GM12878 (cell line): ENCODE results near the gene SECTM1. TPM values are rescaled to one million over a fixed set of nuclear protein-coding genes. Genes with fewer than 3 reads are reported as not detected.

ENCODE experiments used
- ATAC-seq: fragments of 200-7000 bp; cut with Tn5 transposase; 3 replicates; pipeline ENCODE4 v1.9.1; 2020; ENCODE audit warnings: mild to moderate bottlenecking, moderate library complexity
- BruUV-seq: library from RNA; stranded (reverse); fragments of 400-500 nt; replicated peaks from 2 replicates; lab custom pipeline; 2021; lab: Mats Ljungman, UMichigan
- CTCF ChIA-PET: fragments of 300-600 bp; sonication (Branson Sonifier 250); formaldehyde crosslinking; extraction: SDS; loops from one replicate; lab custom pipeline; 2021; ENCODE audit warnings: inconsistent platforms; lab: Yijun Ruan, JAX
- POLR2A ChIA-PET: fragments of 350-600 bp; formaldehyde crosslinking; extraction: SDS; loops from one replicate; lab custom pipeline; 2021; ENCODE audit warnings: inconsistent platforms; lab: Charles Lee
- RAD21 ChIA-PET: fragments of 300-600 bp; sonication (Branson Sonifier 250); formaldehyde crosslinking; loops from one replicate; lab custom pipeline; 2023; ENCODE audit warnings: antibody characterized with exemption; ENCODE audit not compliant: unreplicated experiment; lab: Charles Lee
- SMC1A ChIA-PET: fragments of 300-600 bp; sonication (Branson Sonifier 250); formaldehyde crosslinking; loops from one replicate; lab custom pipeline; 2023; ENCODE audit not compliant: unreplicated experiment, uncharacterized antibody; lab: Charles Lee
- DNase-seq: peaks from one replicate; pipeline ENCODE4 v3.0.0-alpha.2; 2011; ENCODE audit warnings: low read depth, low spot score
- FAIRE-seq: peaks from 3 replicates; lab custom pipeline; 2011; peaks lifted over from hg19 to GRCh38; lab: Jason Lieb, UNC
- H2AFZ ChIP-seq: 2 replicates; pipeline ENCODE4 v1.6.0; 2011; ENCODE audit warnings: low read depth, low read length, control low read depth; ENCODE audit not compliant: control insufficient read depth
- H3K27ac ChIP-seq: 2 replicates; pipeline ENCODE4 v1.5.1; 2011; ENCODE audit warnings: control low read depth; ENCODE audit not compliant: control insufficient read depth, insufficient read depth
- H3K27me3 ChIP-seq, 2 experiments: replicated peaks in 1 of 2; 2 replicates each; pipeline versions ENCODE4 v1.6.0 to v1.6.1; 2011; ENCODE audit warnings: low read length in 1 of 2; ENCODE audit not compliant: control insufficient read depth in 2 of 2, insufficient read depth in 2 of 2
- H3K36me3 ChIP-seq, 2 experiments: 2 replicates each; pipeline ENCODE4 v1.5.1; 2011; ENCODE audit warnings: low read length in 1 of 2; ENCODE audit not compliant: control insufficient read depth in 2 of 2, insufficient read depth in 2 of 2
- H3K4me1 ChIP-seq: 2 replicates; pipeline ENCODE4 v1.6.1; 2011; ENCODE audit warnings: mild to moderate bottlenecking, low read length, moderate library complexity, mixed read lengths; ENCODE audit not compliant: control insufficient read depth, insufficient read depth
- H3K4me2 ChIP-seq: 2 replicates; pipeline ENCODE4 v1.6.0; 2011; ENCODE audit warnings: control low read depth; ENCODE audit not compliant: control insufficient read depth, insufficient read depth
- H3K4me3 ChIP-seq: fragments of 200-600 bp; sonication (generic); 2 replicates; pipeline ENCODE4 v1.5.1; 2016
- H3K79me2 ChIP-seq: 2 replicates; pipeline ENCODE4 v1.6.0; 2011; ENCODE audit warnings: low read length; ENCODE audit not compliant: control insufficient read depth, insufficient read depth
- H3K9ac ChIP-seq: 2 replicates; pipeline ENCODE4 v1.8.0; 2011; ENCODE audit warnings: low read length, control low read depth, mixed read lengths; ENCODE audit not compliant: control insufficient read depth, insufficient read depth
- H3K9me3 ChIP-seq: replicated peaks from 3 replicates; pipeline ENCODE4 v1.5.1; 2011; ENCODE audit warnings: mild to moderate bottlenecking, low read length; ENCODE audit not compliant: control insufficient read depth, insufficient read depth
- H4K20me1 ChIP-seq: 2 replicates; pipeline ENCODE4 v1.6.0; 2011; ENCODE audit not compliant: control insufficient read depth, insufficient read depth
- BHLHE40 ChIP-seq, 2 experiments: fragments of 450-650 bp in 1 of 2; IDR thresholded peaks; 2 replicates each; pipeline ENCODE4 v1.6.1; 2011 to 2017; ENCODE audit warnings: low read depth in 2 of 2, borderline replicate concordance in 1 of 2, improper control_type of control experiment in 1 of 2, low read length in 1 of 2, mild to moderate bottlenecking in 1 of 2
- CBX3 ChIP-seq: fragments of 200-600 bp; sonication (generic); IDR thresholded peaks from 2 replicates; pipeline ENCODE4 v1.6.1; 2016; ENCODE audit warnings: low read depth, borderline replicate concordance
- CEBPZ ChIP-seq: fragments of 150-350 bp; IDR thresholded peaks from 2 replicates; pipeline ENCODE4 v1.6.1; 2016; ENCODE audit warnings: low read depth, low read length
- ELK1 ChIP-seq: IDR thresholded peaks from 2 replicates; pipeline ENCODE4 v1.6.1; 2012; ENCODE audit warnings: low read depth, low read length, improper control_type of control experiment
- LARP7 ChIP-seq: fragments of 450-650 bp; IDR thresholded peaks from 2 replicates; pipeline ENCODE4 v1.6.1; 2017; ENCODE audit warnings: mild to moderate bottlenecking
- MTA3 ChIP-seq: IDR thresholded peaks from 2 replicates; pipeline ENCODE4 v1.6.1; 2012; ENCODE audit warnings: low read length, inconsistent platforms, borderline replicate concordance
- POU2F2 ChIP-seq: IDR thresholded peaks from 3 replicates; pipeline ENCODE4 v1.6.1; 2011; ENCODE audit warnings: low read depth, mild to moderate bottlenecking, low read length, borderline replicate concordance
- TAF1 ChIP-seq: IDR thresholded peaks from 2 replicates; pipeline ENCODE4 v1.6.1; 2011; ENCODE audit warnings: mild to moderate bottlenecking, low read depth, low read length, borderline replicate concordance
- ZBED1 ChIP-seq: IDR thresholded peaks from 2 replicates; pipeline ENCODE4 v1.6.1; 2016; ENCODE audit warnings: borderline replicate concordance
- ZBTB33 ChIP-seq: fragments of 450-650 bp; IDR thresholded peaks from 2 replicates; pipeline ENCODE4 v1.6.1; 2017; ENCODE audit warnings: mild to moderate bottlenecking
- WGBS: methylation state at CpG from one replicate; pipeline ENCODE4 v1.1.6; 2016; ENCODE audit warnings: low lambda C conversion rate; ENCODE audit not compliant: insufficient replicate concordance, insufficient coverage; ENCODE audit errors: missing lambda C conversion rate; 5-methylcytosine and 5-hydroxymethylcytosine counted together
- in situ Hi-C: fragments of 300-500 bp; cut with MboI; formaldehyde crosslinking; loops from 9 replicates; pipeline ENCODE4 v1.14.3; 2018; ENCODE audit warnings: mixed read lengths
- intact Hi-C: fragments of 100-400 bp; cut with micrococcal nuclease; formaldehyde crosslinking; loops from one replicate; pipeline ENCODE4 v1.14.2; 2022; ENCODE audit not compliant: unreplicated experiment
- polyA plus RNA-seq, 11 experiments: library from polyadenylated mRNA; depleted of rRNA in 4 of 11; unstranded in 6 of 11; stranded (reverse) in 5 of 11; fragments of >200 nt; fragmentation: Nextera tagmentation in 4 of 11; fragmentation: Illumina TruSeq in 1 of 11; extraction: Ambion mirVana in 4 of 11; extraction: Trizol in 1 of 11; gene quantifications; 1 replicate in 1 of 11; 2 replicates in 10 of 11; pipeline versions ENCODE4 v1.2.1 to v1.2.3, GENCODE V29; 2011 to 2016; ENCODE audit warnings: inconsistent platforms in 2 of 11, missing spikeins in 2 of 11, low read depth in 1 of 11
- total RNA-seq, 4 experiments: library from RNA; depleted of rRNA in 3 of 4; stranded (reverse); fragments of >200 nt in 3 of 4; fragmentation: Illumina TruSeq in 1 of 4; extraction: Trizol in 1 of 4; gene quantifications; 2 replicates each; pipeline versions ENCODE4 v1.2.1 to v1.2.3, GENCODE V29; 2013 to 2021

SECTM1 gene
- total and polyA plus RNA-seq, 10 of the 15 experiments (the other 5 are each of a cell fraction or from before 2014, with no cell fraction given) = 0.10 to 0.13 (median 0.12) TPM; not detected in 7

GRCh38 chr17:82297280-82297713 lies 36.3 kb downstream of the SECTM1 start (continued):
- TF ChIP-seq CEBPZ (no peak), POU2F2 (0 out of 3 replicates have a peak, but pooled peaks have one; percentile 10), CBX3 (no peak)

GRCh38 chr17:82296511-82297279 lies 36.9 kb downstream of the SECTM1 start:
- DNase-seq = no peak
- peak overlapping the region; percentile 79 for H3K4me3 ChIP-seq
- BruUV-seq = no TSS peak
- ChIA-PET SMC1A (interaction anchor here (0.5 to 2.4 kb wide), 9 partner anchors 25 to 565 kb away, joined by 3 to 15 read pairs (median 4); no protein-coding TSS in a partner anchor), POLR2A (interaction anchor here (0.8 to 3.0 kb wide), 12 partner anchors 10 to 320 kb away, joined by 3 to 20 read pairs (median 4); partner anchors contain the start of genes CCDC57, CSNK1D and SLC16A3), CTCF (interaction anchor here (1.0 to 8.7 kb wide), 4 partner anchors 27 to 204 kb away, joined by 3 to 94 read pairs (median 4); partner anchors contain the start of gene SLC16A3), RAD21 (interaction anchor here (1.0 to 7.9 kb wide), 8 partner anchors 9 to 91 kb away, joined by 3 to 77 read pairs (median 5); no protein-coding TSS in a partner anchor)
- H3K27ac ChIP-seq = peak overlapping the region; percentile 80; the same call in 1 of the 2 replicates
- no peak for FAIRE-seq
- in situ Hi-C loops (no loop called here), intact Hi-C loops (no loop called here)
- H3K36me3 ChIP-seq = no peaks in the 10 kb centered on the region
- peak overlapping the region; percentile 85 for H2AFZ ChIP-seq
- 40% methylated on average over 6 of the region's 7 CpGs for WGBS
- H3K79me2 ChIP-seq = peaks cover 4% of the 10 kb centered on the region
- peaks cover 25% of the 10 kb centered on the region for H3K4me1 ChIP-seq
- no peaks in the 10 kb centered on the region for H4K20me1 ChIP-seq
- ATAC-seq = no peak
- H3K4me2 ChIP-seq = peak overlapping the region; percentile 91
- no peaks in the 10 kb centered on the region for H3K27me3 ChIP-seq
- H3K9ac ChIP-seq = peak overlapping the region; percentile 90
- no peaks in the 10 kb centered on the region for H3K9me3 ChIP-seq
- no peak for TF ChIP-seq TAF1
- TF ChIP-seq MTA3 = 0 out of 2 replicates have a peak, but pooled peaks have one; percentile 5
- no peak for TF ChIP-seq BHLHE40 (IDR thresholded peaks at IDR 0.05; ENCODE audit: borderline replicate concordance in 1 of 2, low read depth in 2 of 2, low read length in 1 of 2)
- no peak for TF ChIP-seq ELK1
- no peak for TF ChIP-seq ZBTB33
- no peak for TF ChIP-seq ZBED1
- 0 out of 2 replicates have a peak, but pooled peaks have one; percentile 47 for TF ChIP-seq LARP7
